Adrenal gland (tissue), 12 donors: ENCODE data around the gene UCP2. TPM values are rescaled to one million over a fixed set of nuclear protein-coding genes. Genes with fewer than 3 reads are reported as not detected.
A peak's percentile ranks its signal among the peaks of the same experiment; 100 is the strongest.

Source experiments
- DNase-seq, 7 donors: peaks; one replicate each; pipeline ENCODE4 v3.0.0-alpha.2; 2019 to 2020
- H3K27ac ChIP-seq, 5 donors: fragments of 200-600 bp; sonication (generic) in 4 of 5; 1 replicate in 3 of 5; 2 replicates in 2 of 5; pipeline versions ENCODE4 v1.5.1 to v1.8.0; 2016 to 2020; ENCODE audit warnings: mild to moderate bottlenecking in 1 of 5
- H3K27me3 ChIP-seq: fragments of 200-600 bp; 2 replicates; pipeline ENCODE4 v1.8.0; 2021
- H3K36me3 ChIP-seq, 2 donors: fragments of 200-600 bp; replicated peaks in 1 of 2; 1 replicate in 1 of 2; 2 replicates in 1 of 2; pipeline versions ENCODE4 v1.5.1 to v1.8.0; 2018 to 2022
- H3K4me1 ChIP-seq, 2 donors: fragments of 200-600 bp; replicated peaks in 1 of 2; 1 replicate in 1 of 2; 2 replicates in 1 of 2; pipeline versions ENCODE4 v1.5.1 to v1.8.0; 2018 to 2021
- H3K4me3 ChIP-seq, 4 donors: fragments of 200-600 bp; sonication (generic) in 3 of 4; one replicate each; pipeline ENCODE4 v1.5.1; 2016 to 2018
- H3K9me3 ChIP-seq, 3 donors: fragments of 200-600 bp; sonication (generic) in 1 of 3; replicated peaks in 1 of 3; 1 replicate in 2 of 3; 2 replicates in 1 of 3; pipeline versions ENCODE4 v1.5.1 to v1.8.0; 2016 to 2021
- CTCF ChIP-seq, 6 experiments: fragments of 450-650 bp in 4 of 6; fragments of 200-600 bp in 2 of 6; sonication (generic) in 1 of 6; IDR thresholded peaks; 1 replicate in 5 of 6; 2 replicates in 1 of 6; pipeline versions ENCODE4 v1.5.1 to v1.8.0; 2016 to 2021; ENCODE audit warnings: antibody characterized with exemption in 6 of 6, mild to moderate bottlenecking in 2 of 6, moderate library complexity in 1 of 6
- POLR2A ChIP-seq, 2 donors: fragments of 450-650 bp; IDR thresholded peaks; one replicate each; pipeline ENCODE4 v1.6.1; 2017; ENCODE audit warnings: antibody characterized with exemption in 2 of 2, mild to moderate bottlenecking in 2 of 2, moderate library complexity in 1 of 2
- WGBS, 4 donors: extraction: QIAGEN DNeasy Blood & Tissue Kit in 2 of 4; methylation state at CpG; one replicate each; pipeline versions ENCODE4 v1.1.5 to v1.1.7; 2013 to 2017; 5-methylcytosine and 5-hydroxymethylcytosine counted together
- intact Hi-C, 2 donors: fragments of 100-400 bp; cut with DNase I; formaldehyde crosslinking; loops; one replicate each; pipeline versions ENCODE4 v1.14.1 to v1.15.0; 2022 to 2023
- polyA plus RNA-seq, 3 donors: library from polyadenylated mRNA; stranded (reverse); fragments of 200-250 nt in 2 of 3; fragments of 350-450 nt in 1 of 3; fragmentation: Illumina TruSeq in 1 of 3; extraction: RNeasy Lipid Tissue Mini Kit (QIAGEN cat#74804) in 1 of 3; gene quantifications; one replicate each; pipeline ENCODE4 v1.2.3, GENCODE V29; 2013 to 2014
- total RNA-seq, 9 donors: library from RNA; depleted of rRNA in 4 of 9; stranded (reverse); fragments of >200 nt in 4 of 9; fragments of 120-200 nt in 1 of 9; fragmentation: NEBNext Ultra II Directional in 1 of 9; extraction: Animal tissue kit (Norgen Biotek cat#: 25700) in 1 of 9; gene quantifications; one replicate each; pipeline versions ENCODE4 v1.1.0 to v1.2.4, GENCODE V29; 2013 to 2023
- donor health status: healthy with polysubstance abuse.
- donor health status: Bipolar disorder and iron deficiency.
- donor health status: DM: yes; HTN: yes; CAD: no.
- donor health status: DM: no; HTN: no; CAD: no.
- donor health status: DM: no; HTN: no; CAD: no.
- donor health status: DM: yes; HTN: yes; CAD: no.

Gene UCP2
- total and polyA plus RNA-seq, 12 donors: 12.4 to 117 (median 40.9) TPM

- Histone ChIP-seq H3K9me3 (no peaks in the 10 kb centered on the region), H3K36me3 (no peaks in the 10 kb centered on the region), H3K4me3 (no peak overlapping the region), H3K27ac (no peak overlapping the region), H3K4me1 (no peaks in the 10 kb centered on the region), H3K27me3 (no peaks in the 10 kb centered on the region)
- TF ChIP-seq CTCF (IDR thresholded peaks at IDR 0.05) (no peak), POLR2A (IDR thresholded peaks at IDR 0.05) (no peak)
- 47 to 80% (median 72%) methylated on average over 2 of the region's 2 CpGs for WGBS, 4 donors
- DNase-seq: no peak
- intact Hi-C loops: loop anchor here (10.0 kb wide), 2 partner anchors 106 to 286 kb away; no protein-coding TSS in a partner anchor
Measured at GRCh38 chr11:73969091-73969490, 13.6 kb downstream of the UCP2 start.

GRCh38 chr11:73968356-73968966 lies 14.2 kb downstream of the UCP2 start:
- intact Hi-C loops: loop anchor here (10.0 kb wide), 2 partner anchors 106 to 286 kb away; no protein-coding TSS in a partner anchor
- no peaks in the 10 kb centered on the region for H3K9me3 ChIP-seq
- no peaks in the 10 kb centered on the region for H3K4me1 ChIP-seq
- H3K27me3 ChIP-seq: no peaks in the 10 kb centered on the region
- H3K36me3 ChIP-seq: no peaks in the 10 kb centered on the region
- no peak overlapping the region for H3K4me3 ChIP-seq
- no peak overlapping the region for H3K27ac ChIP-seq
- WGBS, 4 donors: 91 to 97% (median 95%) methylated on average over 15 of the region's 15 CpGs
- TF ChIP-seq CTCF (IDR thresholded peaks at IDR 0.05) (no peak), POLR2A (IDR thresholded peaks at IDR 0.05) (no peak)
- no peak for DNase-seq

- 46 to 63% (median 55%) methylated on average over 2 of the region's 2 CpGs for WGBS, 4 donors
- Histone ChIP-seq H3K9me3 (no peaks in the 10 kb centered on the region), H3K27ac (no peak overlapping the region), H3K27me3 (no peaks in the 10 kb centered on the region), H3K4me1 (no peaks in the 10 kb centered on the region), H3K36me3 (no peaks in the 10 kb centered on the region), H3K4me3 (no peak overlapping the region)
- DNase-seq: no peak
- TF ChIP-seq CTCF (IDR thresholded peaks at IDR 0.05) (no peak), POLR2A (IDR thresholded peaks at IDR 0.05) (no peak)
- intact Hi-C loops: loop anchor here (10.0 kb wide), 2 partner anchors 109 to 289 kb away; no protein-coding TSS in a partner anchor
Measured at GRCh38 chr11:73965764-73966121, 16.9 kb downstream of the UCP2 start.

GRCh38 chr11:73965076-73965763 lies 17.4 kb downstream of the UCP2 start:
- Histone ChIP-seq H3K27me3 (no peaks in the 10 kb centered on the region), H3K27ac (no peak overlapping the region), H3K4me1 (no peaks in the 10 kb centered on the region), H3K9me3 (no peaks in the 10 kb centered on the region), H3K4me3 (no peak overlapping the region), H3K36me3 (no peaks in the 10 kb centered on the region)
- intact Hi-C loops: loop anchor here (10.0 kb wide), 2 partner anchors 110 to 290 kb away; no protein-coding TSS in a partner anchor
- TF ChIP-seq CTCF (IDR thresholded peaks at IDR 0.05) (no peak), POLR2A (IDR thresholded peaks at IDR 0.05) (no peak)
- DNase-seq: peak in 1 of 7 donors; percentile 10
- 52 to 68% (median 62%) methylated on average over 9 to 10 of the region's 10 CpGs for WGBS, 4 donors
